Measurements from ENCODE around the gene PADI1.

Gene PADI1

DNA sequence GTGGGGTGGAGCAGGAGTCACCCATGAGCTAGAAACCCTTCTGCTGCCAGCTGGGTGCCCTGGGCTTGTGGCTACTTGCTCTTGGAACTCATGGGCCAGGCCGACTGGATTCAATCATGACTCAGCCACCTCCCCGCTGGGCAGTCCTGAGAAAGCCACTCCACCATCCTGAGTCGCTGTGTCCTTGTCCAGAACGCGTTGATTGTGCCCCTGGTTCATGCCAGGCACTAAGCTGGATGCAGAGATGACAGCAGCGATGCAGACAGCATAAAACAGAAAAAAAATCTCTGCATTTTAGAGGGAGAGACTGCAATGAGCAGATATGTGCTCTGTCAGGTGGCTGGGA, 10.6 kb downstream of the PADI1 start:
- no peaks in the 10 kb centered on the region for H3K27me3 ChIP-seq (ENCODE audit: control insufficient read depth, insufficient read depth, low read length)
- no peak for TF ChIP-seq CTCF (IDR thresholded peaks at IDR 0.05)

DNA sequence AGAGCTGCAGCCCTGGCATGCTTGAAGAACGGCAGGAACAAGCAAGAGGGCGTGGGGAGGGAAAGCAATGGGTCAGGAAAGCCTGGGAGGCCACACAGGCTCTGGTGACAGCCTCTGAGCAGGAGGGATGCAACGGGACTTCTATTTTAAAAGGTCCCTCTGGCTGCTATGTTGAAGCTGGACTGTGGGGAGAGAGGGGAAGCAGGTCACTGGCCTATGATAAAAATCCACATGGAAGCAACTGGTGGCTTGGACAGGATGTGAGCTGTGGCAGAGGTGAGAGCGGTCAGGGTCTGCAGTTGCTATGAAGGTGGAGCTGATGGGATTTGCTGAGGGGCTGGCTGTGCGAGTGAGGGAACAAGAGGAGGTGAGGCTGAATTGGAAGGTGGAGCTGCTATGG, 11.2 kb downstream of the PADI1 start:
- Histone ChIP-seq H3K4me2 (ENCODE audit: low read length) (no peak overlapping the region), H3K27ac (no peak overlapping the region), H2AFZ (no peak overlapping the region), H3K27me3 (ENCODE audit: control insufficient read depth, insufficient read depth, low read length) (no peaks in the 10 kb centered on the region), H3K4me1 (peaks cover 3% of the 10 kb centered on the region), H3K9ac (no peak overlapping the region), H3K9me3 (ENCODE audit: control insufficient read depth, low read length) (no peaks in the 10 kb centered on the region), H3K4me3 (ENCODE audit: low read depth, low read length) (no peak overlapping the region), H3K36me3 (ENCODE audit: control insufficient read depth, insufficient read depth, low read length) (no peaks in the 10 kb centered on the region), H3K79me2 (no peaks in the 10 kb centered on the region)
- TF ChIP-seq CTCF (IDR thresholded peaks at IDR 0.05), result no peak

More for the DNA sequence above, 10.6 kb downstream of the PADI1 start:
- H3K79me2 ChIP-seq, result no peaks in the 10 kb centered on the region
- H3K4me1 ChIP-seq, result peaks cover 3% of the 10 kb centered on the region
- H3K4me2 ChIP-seq (ENCODE audit: low read length), result no peak overlapping the region
- no peak overlapping the region for H3K4me3 ChIP-seq (ENCODE audit: low read depth, low read length)
- no peak overlapping the region for H2AFZ ChIP-seq
- no peaks in the 10 kb centered on the region for H3K9me3 ChIP-seq (ENCODE audit: control insufficient read depth, low read length)
- no peak overlapping the region for H3K27ac ChIP-seq
- H3K36me3 ChIP-seq (ENCODE audit: control insufficient read depth, insufficient read depth, low read length), result no peaks in the 10 kb centered on the region
- H3K9ac ChIP-seq, result no peak overlapping the region

DNA sequence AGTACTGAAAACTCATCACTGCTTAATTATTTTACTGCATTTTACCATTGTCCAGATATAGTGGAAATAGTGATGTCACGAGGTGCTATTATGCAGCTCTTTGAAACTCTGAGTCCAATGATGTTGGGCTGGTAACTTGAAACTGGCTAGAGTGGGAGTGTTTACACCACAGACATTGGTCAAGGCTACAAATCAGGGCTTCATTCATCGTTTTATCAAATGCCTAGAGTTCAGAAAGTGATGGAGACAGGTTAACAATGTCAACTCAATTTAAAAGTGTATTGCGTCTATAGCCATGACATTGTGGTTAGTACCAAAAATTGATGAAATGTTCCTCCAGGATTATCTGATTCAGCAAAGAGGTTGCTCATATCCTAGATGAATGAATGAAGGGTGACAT, 12.7 kb downstream of the PADI1 start:
- no peak for TF ChIP-seq CTCF (IDR thresholded peaks at IDR 0.05)
- H3K27me3 ChIP-seq (ENCODE audit: control insufficient read depth, insufficient read depth, low read length), result no peaks in the 10 kb centered on the region
- no peaks in the 10 kb centered on the region for H3K9me3 ChIP-seq (ENCODE audit: control insufficient read depth, low read length)
- no peak overlapping the region for H3K9ac ChIP-seq
- peaks cover 3% of the 10 kb centered on the region for H3K4me1 ChIP-seq
- no peaks in the 10 kb centered on the region for H3K79me2 ChIP-seq
- no peak overlapping the region for H3K4me3 ChIP-seq (ENCODE audit: low read depth, low read length)
- H2AFZ ChIP-seq, result no peak overlapping the region
- no peaks in the 10 kb centered on the region for H3K36me3 ChIP-seq (ENCODE audit: control insufficient read depth, insufficient read depth, low read length)
- H3K27ac ChIP-seq, result no peak overlapping the region
- no peak overlapping the region for H3K4me2 ChIP-seq (ENCODE audit: low read length)

DNA sequence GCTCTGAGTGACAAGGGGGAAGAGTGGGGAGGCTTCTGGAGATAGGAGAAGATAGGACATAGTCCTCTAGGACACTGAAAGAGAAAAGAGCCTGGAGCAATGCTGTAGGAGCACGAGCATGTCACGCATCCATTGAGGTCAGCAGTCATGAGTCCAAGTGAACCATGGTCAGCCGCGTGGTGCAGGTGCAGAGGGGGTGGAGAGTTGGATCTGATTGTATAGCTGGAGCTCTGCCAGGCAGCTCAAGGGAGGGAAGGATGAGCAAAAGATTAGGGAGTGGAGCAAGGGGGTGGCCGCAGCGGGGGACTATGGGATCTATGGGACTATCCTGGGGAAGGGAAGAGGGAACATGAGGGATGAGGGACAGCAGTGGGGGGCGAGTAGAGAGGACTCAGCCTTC, 14.0 kb downstream of the PADI1 start:
- H3K9me3 ChIP-seq (ENCODE audit: control insufficient read depth, low read length), result no peaks in the 10 kb centered on the region
- H3K27me3 ChIP-seq (ENCODE audit: control insufficient read depth, insufficient read depth, low read length), result no peaks in the 10 kb centered on the region
- H2AFZ ChIP-seq, result no peak overlapping the region
- H3K4me1 ChIP-seq, result no peaks in the 10 kb centered on the region
- TF ChIP-seq CTCF (IDR thresholded peaks at IDR 0.05), result no peak
- no peak overlapping the region for H3K27ac ChIP-seq
- no peak overlapping the region for H3K4me3 ChIP-seq (ENCODE audit: low read depth, low read length)
- no peaks in the 10 kb centered on the region for H3K79me2 ChIP-seq
- H3K9ac ChIP-seq, result no peak overlapping the region
- no peaks in the 10 kb centered on the region for H3K36me3 ChIP-seq (ENCODE audit: control insufficient read depth, insufficient read depth, low read length)
- H3K4me2 ChIP-seq (ENCODE audit: low read length), result no peak overlapping the region

- TF ChIP-seq CTCF (IDR thresholded peaks at IDR 0.05), result no peak
- H3K27ac ChIP-seq, result no peak overlapping the region
- no peaks in the 10 kb centered on the region for H3K9me3 ChIP-seq (ENCODE audit: control insufficient read depth, low read length)
- no peaks in the 10 kb centered on the region for H3K79me2 ChIP-seq
- no peaks in the 10 kb centered on the region for H3K4me1 ChIP-seq
- H3K36me3 ChIP-seq (ENCODE audit: control insufficient read depth, insufficient read depth, low read length), result no peaks in the 10 kb centered on the region
- no peak overlapping the region for H3K4me3 ChIP-seq (ENCODE audit: low read depth, low read length)
- H3K4me2 ChIP-seq (ENCODE audit: low read length), result no peak overlapping the region
- H3K9ac ChIP-seq, result no peak overlapping the region
- H3K27me3 ChIP-seq (ENCODE audit: control insufficient read depth, insufficient read depth, low read length), result no peaks in the 10 kb centered on the region
- no peak overlapping the region for H2AFZ ChIP-seq
These were observed 15.4 kb downstream of the PADI1 start for GRCh38 chr1:17220287-17220686.
